Femur (tissue), 1 donor: ENCODE measurements around the gene PLEKHA1.

ENCODE experiments used
- DNase-seq: peaks from one replicate; pipeline ENCODE4 v3.0.0-alpha.2; 2017

The PLEKHA1 gene

GRCh38 chr10:122379537-122379936 lies 5.0 kb downstream of the PLEKHA1 start:
- no peak for DNase-seq

DNA sequence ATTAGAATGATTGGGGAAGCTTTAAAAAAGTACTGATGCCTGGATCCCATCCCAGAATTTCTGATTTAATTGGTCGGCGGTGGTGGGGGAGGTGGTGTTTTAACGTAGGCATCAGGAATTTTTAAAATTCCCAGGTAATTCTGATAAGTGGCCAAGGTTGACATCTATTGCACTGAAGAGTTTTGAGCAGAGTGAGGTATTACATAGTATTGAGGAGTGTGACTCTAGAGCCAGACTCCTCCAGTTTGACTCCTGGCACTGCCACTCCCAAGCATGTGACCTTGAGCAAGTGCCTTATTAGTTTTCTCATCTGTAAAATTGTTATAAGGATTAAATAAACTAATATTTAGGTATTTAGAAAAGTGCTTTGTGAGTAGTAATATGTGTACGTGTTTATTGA lies 6.2 kb downstream of the PLEKHA1 start:
- no peak for DNase-seq

GRCh38 chr10:122381680-122382079 lies 7.2 kb downstream of the PLEKHA1 start:
- DNase-seq = no peak

DNA sequence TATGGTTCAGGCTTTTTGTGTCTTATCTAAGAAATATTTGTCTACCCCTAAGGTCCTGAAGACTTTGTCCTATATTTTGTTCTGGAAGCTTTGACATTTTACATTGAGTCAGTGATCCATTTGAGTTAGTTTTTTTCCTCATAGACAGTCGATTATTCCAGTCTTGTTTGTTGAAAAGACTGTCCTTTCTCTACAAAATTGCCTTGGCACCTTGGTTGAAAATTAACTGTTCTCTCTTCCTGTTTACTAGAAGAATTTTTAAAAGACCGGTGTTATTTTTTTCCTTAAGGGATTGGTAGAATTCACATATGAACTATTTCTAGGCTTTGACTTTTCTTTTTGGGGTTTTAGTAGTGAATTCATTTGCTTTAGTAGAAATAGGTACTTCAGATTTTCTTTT lies 12.0 kb downstream of the PLEKHA1 start:
- DNase-seq = no peak

GRCh38 chr10:122387572-122387971 lies 13.1 kb downstream of the PLEKHA1 start:
- no peak for DNase-seq

- DNase-seq = no peak
Measured at GRCh38 chr10:122388287-122388997, 13.9 kb downstream of the PLEKHA1 start.

GRCh38 chr10:122390271-122390670 lies 15.8 kb downstream of the PLEKHA1 start:
- no peak for DNase-seq

GRCh38 chr10:122390679-122391078 lies 16.2 kb downstream of the PLEKHA1 start:
- DNase-seq = no peak

DNA sequence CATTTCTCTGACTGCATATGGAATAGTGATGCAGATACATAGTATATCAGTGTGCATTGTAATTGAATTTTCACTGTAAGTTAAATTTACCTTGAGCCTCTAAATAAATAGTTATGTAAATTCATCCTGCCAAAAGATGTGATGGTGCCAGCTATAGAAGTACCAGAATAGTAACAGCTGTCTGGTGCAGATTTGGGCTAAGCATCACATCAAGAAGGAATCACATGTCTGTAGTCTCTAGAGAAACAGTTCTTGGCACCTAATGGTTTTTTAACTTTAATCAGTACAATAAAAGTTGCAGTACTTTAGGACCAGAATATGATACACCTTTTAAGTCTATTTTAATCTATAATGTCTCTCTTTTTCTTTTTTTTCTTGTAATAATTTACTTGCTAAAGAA lies 17.4 kb downstream of the PLEKHA1 start:
- no peak for DNase-seq

- no peak for DNase-seq
Measured at GRCh38 chr10:122392835-122393234, 18.3 kb downstream of the PLEKHA1 start.

GRCh38 chr10:122393288-122393687 lies 18.8 kb downstream of the PLEKHA1 start:
- DNase-seq = no peak

GRCh38 chr10:122402548-122403131 lies 28.1 kb downstream of the PLEKHA1 start:
- DNase-seq = no peak

DNA sequence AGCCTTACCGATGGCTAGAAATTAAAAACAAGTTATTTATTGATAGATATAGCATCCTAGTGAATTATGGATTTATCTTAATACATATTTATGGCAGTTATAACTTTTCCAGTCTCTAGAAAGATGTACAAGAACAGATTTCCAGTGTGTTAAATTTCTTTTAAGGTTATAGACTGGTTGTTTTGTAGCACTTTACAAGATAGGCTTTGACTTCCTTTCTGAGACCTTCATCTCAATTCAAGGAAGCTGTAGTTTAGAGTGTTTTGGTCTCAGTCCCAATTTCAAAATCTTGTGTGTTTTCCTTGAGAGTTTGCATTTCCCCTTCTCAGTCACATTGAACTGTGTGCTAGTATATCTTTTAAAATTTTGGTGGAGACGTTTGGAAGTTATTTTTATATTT lies 30.1 kb downstream of the PLEKHA1 start:
- no peak for DNase-seq

- DNase-seq = no peak
Measured at GRCh38 chr10:122407375-122408125, 33.0 kb downstream of the PLEKHA1 start.

- DNase-seq = no peak
Measured at GRCh38 chr10:122413327-122413726, 38.8 kb downstream of the PLEKHA1 start.

- no peak for DNase-seq
Measured at GRCh38 chr10:122417667-122418066, 43.2 kb downstream of the PLEKHA1 start.

GRCh38 chr10:122419016-122419415 lies 44.5 kb downstream of the PLEKHA1 start:
- no peak for DNase-seq

DNA sequence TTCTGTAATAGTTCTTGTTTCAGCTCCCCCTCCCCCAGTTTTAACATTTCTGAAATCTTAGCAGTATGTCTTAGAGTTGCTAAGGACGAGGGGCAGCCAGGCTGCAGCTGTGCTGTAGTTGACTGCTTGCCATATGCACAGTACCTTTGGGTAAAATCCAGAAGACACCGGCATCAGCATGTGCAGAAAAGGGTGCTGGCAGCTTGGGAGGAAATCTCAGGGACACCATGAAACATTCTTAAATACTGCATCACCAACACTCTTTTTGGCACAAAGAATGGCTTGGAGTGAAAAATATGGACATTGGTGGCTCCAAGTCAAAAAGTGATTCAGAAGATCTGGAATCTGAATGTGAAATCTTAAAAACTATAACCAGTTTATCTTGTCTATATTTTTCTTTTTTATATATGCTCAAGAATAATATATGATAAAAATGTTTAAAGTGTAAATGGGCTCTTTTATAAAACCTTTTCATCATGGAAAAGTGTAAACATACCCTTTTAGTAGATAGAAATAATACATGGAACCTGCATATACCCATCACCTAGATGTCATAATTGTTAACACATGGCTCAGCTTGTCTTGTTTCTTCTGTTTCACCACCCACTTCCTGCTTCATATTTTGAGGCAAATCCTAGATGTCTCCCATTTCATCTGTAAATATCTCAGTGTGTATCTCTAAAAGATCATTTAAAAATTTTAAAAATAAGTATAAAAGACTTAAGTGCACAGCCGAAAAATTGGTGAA lies 45.5 kb downstream of the PLEKHA1 start:
- DNase-seq = peak; percentile 41

GRCh38 chr10:122420624-122421007 lies 46.1 kb downstream of the PLEKHA1 start:
- DNase-seq = no peak

GRCh38 chr10:122421054-122421625 lies 46.6 kb downstream of the PLEKHA1 start:
- DNase-seq = no peak

GRCh38 chr10:122421742-122422141 lies 47.2 kb downstream of the PLEKHA1 start:
- DNase-seq = no peak

DNA sequence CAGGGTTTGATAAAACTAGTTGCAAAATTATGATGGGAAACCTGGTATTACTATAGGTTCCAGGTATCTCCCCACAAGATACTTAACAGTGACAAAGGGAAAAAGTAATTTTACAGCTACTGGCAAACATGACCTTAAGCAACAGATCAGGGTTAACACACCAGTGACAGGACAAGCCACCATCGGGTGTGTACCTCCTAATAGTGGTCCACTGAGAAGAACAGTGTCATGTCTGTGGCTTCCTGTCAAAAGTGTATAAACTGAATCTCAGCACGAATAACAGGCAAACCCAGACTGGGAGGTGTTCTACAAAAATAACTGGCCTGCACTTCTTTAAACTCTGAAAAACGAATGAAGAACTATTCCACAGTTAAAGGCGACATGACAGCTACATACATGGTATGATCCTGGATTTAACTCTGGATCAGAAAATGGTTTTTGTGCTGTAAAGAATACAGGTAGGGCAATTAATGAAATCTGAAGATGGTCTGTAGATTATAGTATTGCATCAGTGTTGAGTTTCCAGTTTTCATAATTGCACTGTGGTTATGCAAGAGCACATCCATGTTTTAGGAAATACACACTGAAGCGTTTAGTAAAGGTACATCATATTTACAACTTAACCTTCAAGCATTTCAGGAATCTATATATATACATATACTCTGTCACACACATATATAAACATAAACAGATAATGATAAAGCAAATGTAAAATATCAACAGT lies 47.9 kb downstream of the PLEKHA1 start:
- no peak for DNase-seq
